Fibroblast of skin of back (primary cell): ENCODE measurements around the gene RUNDC1.
"Not testable (repeated sequence)": the region's sequence is repeated elsewhere in the genome, so short reads cannot be mapped to it uniquely, and the experiment has no call there.

Experiments
- DNase-seq: peaks from one replicate; pipeline ENCODE4 v3.0.0-alpha.2; 2013

Gene RUNDC1

GRCh38 chr17:42991471-42991870 lies 11.1 kb downstream of the RUNDC1 start:
- no peak for DNase-seq

- DNase-seq: no peak
Measured at GRCh38 chr17:42992872-42993271, 12.5 kb downstream of the RUNDC1 start.

GRCh38 chr17:42993913-42994312 lies 13.5 kb downstream of the RUNDC1 start:
- DNase-seq: not testable (repeated sequence)

- DNase-seq: no peak
Measured at GRCh38 chr17:42997390-42997983, 17.1 kb downstream of the RUNDC1 start.

GRCh38 chr17:42997984-42998938 lies 17.9 kb downstream of the RUNDC1 start, which contains the start of gene RPL27:
Gene RPL27, plus strand, starts transcription at chr17:42998419. Its CDS starts 332 bp downstream, at chr17:42998751.
- DNase-seq: peak; percentile 100

- DNase-seq: no peak
Measured at GRCh38 chr17:42999003-42999525, 18.7 kb downstream of the RUNDC1 start.

GRCh38 chr17:43000894-43001293 lies 20.5 kb downstream of the RUNDC1 start:
- DNase-seq: not testable (repeated sequence)

GRCh38 chr17:43003542-43004172 lies 23.3 kb downstream of the RUNDC1 start:
- DNase-seq: peak; percentile 60

GRCh38 chr17:43006639-43007551 lies 26.5 kb downstream of the RUNDC1 start, which contains the start of gene IFI35:
Gene IFI35, plus strand, starts transcription at chr17:43006784. Its CDS starts 164 bp downstream, at chr17:43006948.
- DNase-seq: peak; percentile 81

- DNase-seq: no peak
Measured at GRCh38 chr17:43010667-43011308, 30.4 kb downstream of the RUNDC1 start.

GRCh38 chr17:43011728-43012472 lies 31.5 kb downstream of the RUNDC1 start:
- no peak for DNase-seq

- no peak for DNase-seq
Measured at GRCh38 chr17:43013296-43013695, 32.9 kb downstream of the RUNDC1 start.

GRCh38 chr17:43014020-43014648 lies 33.8 kb downstream of the RUNDC1 start:
- no peak for DNase-seq

GRCh38 chr17:43014649-43015542 lies 34.5 kb downstream of the RUNDC1 start:
- DNase-seq: no peak

GRCh38 chr17:43015579-43015978 lies 35.2 kb downstream of the RUNDC1 start:
- no peak for DNase-seq

GRCh38 chr17:43016216-43016615 lies 35.9 kb downstream of the RUNDC1 start:
- no peak for DNase-seq

GRCh38 chr17:43018008-43018853 lies 37.9 kb downstream of the RUNDC1 start:
- DNase-seq: no peak

GRCh38 chr17:43018932-43019331 lies 38.6 kb downstream of the RUNDC1 start:
- no peak for DNase-seq
